ENCODE results near the gene HOXA7. TPM values are rescaled to one million over a fixed set of nuclear protein-coding genes. Genes with fewer than 3 reads are reported as not detected.

Gene HOXA7
- total RNA-seq, 1 experiment from 2014 or later: not detected

DNA sequence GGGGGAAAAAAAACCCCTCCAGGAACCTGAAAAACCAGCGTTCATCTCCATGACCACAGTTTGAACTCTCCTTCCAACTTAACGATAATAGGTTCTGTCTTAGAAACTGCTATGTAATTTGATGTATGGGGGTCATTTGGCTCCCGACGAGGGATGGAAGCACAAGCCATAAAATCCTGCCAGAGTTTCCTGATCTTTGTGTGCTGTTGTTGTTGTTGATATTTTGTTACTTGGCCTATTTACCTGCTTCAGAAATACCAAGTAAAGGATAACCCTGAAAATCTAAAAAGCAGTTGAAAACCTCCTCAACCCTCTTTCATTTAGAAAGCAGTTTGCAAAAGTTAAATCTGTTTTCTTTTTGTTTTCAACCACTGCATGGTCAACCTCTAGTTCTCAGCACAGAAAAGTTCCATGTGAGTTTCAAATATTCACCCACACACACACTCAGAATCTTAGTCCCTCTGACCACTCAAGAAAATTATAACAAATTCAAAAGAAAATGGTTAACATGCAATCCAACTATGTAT is 44.7 kb downstream of the HOXA7 start:
- BruUV-seq (replicated peaks): no TSS peak
- CTCF ChIA-PET: no interaction called here
- peak overlapping the region; percentile 92 for H3K27ac ChIP-seq
- peaks cover 33% of the 10 kb centered on the region for H3K4me1 ChIP-seq (replicated peaks; ENCODE audit: insufficient read depth)
- POLR2A ChIA-PET (ENCODE audit: unreplicated experiment): interaction anchor here (0.6 kb wide), 1 partner anchor 59 kb away, joined by 4 read pairs; no protein-coding TSS in a partner anchor
- H3K4me2 ChIP-seq: peak overlapping the region; percentile 87
- no peaks in the 10 kb centered on the region for H3K27me3 ChIP-seq (ENCODE audit: insufficient read depth, low read depth)
- intact Hi-C loops (cut with micrococcal nuclease; ENCODE audit: unreplicated experiment): loop anchor here (1.0 to 10.0 kb wide), 4 partner anchors 39 to 633 kb away; partner anchors contain the start of gene TAX1BP1
- no peaks in the 10 kb centered on the region for H3K9me3 ChIP-seq (ENCODE audit: insufficient read depth, low read depth)
- peak overlapping the region; percentile 80 for H3K4me3 ChIP-seq
- H3K79me2 ChIP-seq (ENCODE audit: low read depth): peaks cover 94% of the 10 kb centered on the region
- H4K20me1 ChIP-seq (ENCODE audit: insufficient read depth): no peaks in the 10 kb centered on the region
- no peaks in the 10 kb centered on the region for H3K9me2 ChIP-seq (ENCODE audit: insufficient read depth)
- no peak for TF ChIP-seq EZH2 (IDR thresholded peaks at IDR 0.05; ENCODE audit: low read depth)
- TF ChIP-seq, protein P1, sequence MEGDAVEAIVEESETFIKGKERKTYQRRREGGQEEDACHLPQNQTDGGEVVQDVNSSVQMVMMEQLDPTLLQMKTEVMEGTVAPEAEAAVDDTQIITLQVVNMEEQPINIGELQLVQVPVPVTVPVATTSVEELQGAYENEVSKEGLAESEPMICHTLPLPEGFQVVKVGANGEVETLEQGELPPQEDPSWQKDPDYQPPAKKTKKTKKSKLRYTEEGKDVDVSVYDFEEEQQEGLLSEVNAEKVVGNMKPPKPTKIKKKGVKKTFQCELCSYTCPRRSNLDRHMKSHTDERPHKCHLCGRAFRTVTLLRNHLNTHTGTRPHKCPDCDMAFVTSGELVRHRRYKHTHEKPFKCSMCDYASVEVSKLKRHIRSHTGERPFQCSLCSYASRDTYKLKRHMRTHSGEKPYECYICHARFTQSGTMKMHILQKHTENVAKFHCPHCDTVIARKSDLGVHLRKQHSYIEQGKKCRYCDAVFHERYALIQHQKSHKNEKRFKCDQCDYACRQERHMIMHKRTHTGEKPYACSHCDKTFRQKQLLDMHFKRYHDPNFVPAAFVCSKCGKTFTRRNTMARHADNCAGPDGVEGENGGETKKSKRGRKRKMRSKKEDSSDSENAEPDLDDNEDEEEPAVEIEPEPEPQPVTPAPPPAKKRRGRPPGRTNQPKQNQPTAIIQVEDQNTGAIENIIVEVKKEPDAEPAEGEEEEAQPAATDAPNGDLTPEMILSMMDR (conservative IDR thresholded peaks at IDR 0.05): no peak
- H2AFZ ChIP-seq: no peak overlapping the region
- H3F3A ChIP-seq (ENCODE audit: insufficient read depth, low read depth): peaks cover 62% of the 10 kb centered on the region
- peaks cover 49% of the 10 kb centered on the region for H3K36me3 ChIP-seq (ENCODE audit: low read depth)
- peak in 1 of 2 experiments; percentile 83 for DNase-seq

DNA sequence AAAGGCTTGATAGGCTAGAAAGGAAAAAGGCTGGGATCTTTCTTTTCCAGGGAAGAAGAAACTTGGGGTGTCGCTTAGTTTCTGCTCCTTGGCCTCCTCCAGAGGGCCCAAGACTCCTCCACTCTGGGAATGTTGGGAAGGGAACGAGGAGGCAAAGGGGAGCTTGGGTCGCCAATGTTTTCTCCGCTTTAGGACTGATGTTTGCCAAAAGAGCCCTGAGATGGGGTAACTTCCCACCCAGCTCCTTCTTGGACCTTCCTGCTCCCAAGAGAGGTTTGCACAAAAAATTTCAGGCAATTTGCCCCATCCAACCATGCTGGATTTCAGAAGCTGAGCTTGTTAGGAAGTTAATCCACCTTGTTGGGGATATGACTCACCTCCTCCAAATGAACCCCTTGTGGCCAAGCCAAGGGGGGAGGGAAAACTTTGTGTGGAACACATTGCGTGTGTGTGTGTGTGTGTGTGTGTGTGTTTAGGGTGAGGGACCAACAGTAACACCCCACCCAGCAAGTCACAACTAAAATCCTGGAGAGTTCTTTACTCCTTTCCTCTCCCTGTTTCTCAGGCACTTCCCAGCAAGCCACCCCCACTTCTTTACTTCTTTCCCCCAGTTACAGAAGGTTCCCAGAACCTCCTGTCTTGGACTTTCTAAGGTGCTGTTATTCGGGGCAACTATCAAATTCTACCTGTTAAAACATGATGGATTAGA is 45.3 kb downstream of the HOXA7 start:
- CTCF ChIA-PET: interaction anchor here (0.8 kb wide), 1 partner anchor 29 kb away, joined by 3 read pairs; no protein-coding TSS in a partner anchor
- TF ChIP-seq EZH2 (IDR thresholded peaks at IDR 0.05; ENCODE audit: low read depth): no peak
- Histone ChIP-seq H3K9me3 (ENCODE audit: insufficient read depth, low read depth) (no peaks in the 10 kb centered on the region), H3K36me3 (ENCODE audit: low read depth) (peaks cover 45% of the 10 kb centered on the region), H2AFZ (no peak overlapping the region), H3K27me3 (ENCODE audit: insufficient read depth, low read depth) (no peaks in the 10 kb centered on the region), H3K27ac (peak overlapping the region; percentile 92), H3K4me2 (peak overlapping the region; percentile 87), H3K79me2 (ENCODE audit: low read depth) (peaks cover 89% of the 10 kb centered on the region), H3F3A (ENCODE audit: insufficient read depth, low read depth) (peaks cover 64% of the 10 kb centered on the region), H4K20me1 (ENCODE audit: insufficient read depth) (no peaks in the 10 kb centered on the region), H3K4me1 (replicated peaks; ENCODE audit: insufficient read depth) (peaks cover 29% of the 10 kb centered on the region), H3K4me3 (peak overlapping the region; percentile 80), H3K9me2 (ENCODE audit: insufficient read depth) (no peaks in the 10 kb centered on the region)
- no TSS peak for BruUV-seq (replicated peaks)
- POLR2A ChIA-PET (ENCODE audit: unreplicated experiment): no interaction called here
- intact Hi-C loops (cut with micrococcal nuclease; ENCODE audit: unreplicated experiment): loop anchor here (1.0 to 10.0 kb wide), 3 partner anchors 84 to 634 kb away; partner anchors contain the start of gene TAX1BP1
- peak; percentile 52 to 85 for DNase-seq

DNA sequence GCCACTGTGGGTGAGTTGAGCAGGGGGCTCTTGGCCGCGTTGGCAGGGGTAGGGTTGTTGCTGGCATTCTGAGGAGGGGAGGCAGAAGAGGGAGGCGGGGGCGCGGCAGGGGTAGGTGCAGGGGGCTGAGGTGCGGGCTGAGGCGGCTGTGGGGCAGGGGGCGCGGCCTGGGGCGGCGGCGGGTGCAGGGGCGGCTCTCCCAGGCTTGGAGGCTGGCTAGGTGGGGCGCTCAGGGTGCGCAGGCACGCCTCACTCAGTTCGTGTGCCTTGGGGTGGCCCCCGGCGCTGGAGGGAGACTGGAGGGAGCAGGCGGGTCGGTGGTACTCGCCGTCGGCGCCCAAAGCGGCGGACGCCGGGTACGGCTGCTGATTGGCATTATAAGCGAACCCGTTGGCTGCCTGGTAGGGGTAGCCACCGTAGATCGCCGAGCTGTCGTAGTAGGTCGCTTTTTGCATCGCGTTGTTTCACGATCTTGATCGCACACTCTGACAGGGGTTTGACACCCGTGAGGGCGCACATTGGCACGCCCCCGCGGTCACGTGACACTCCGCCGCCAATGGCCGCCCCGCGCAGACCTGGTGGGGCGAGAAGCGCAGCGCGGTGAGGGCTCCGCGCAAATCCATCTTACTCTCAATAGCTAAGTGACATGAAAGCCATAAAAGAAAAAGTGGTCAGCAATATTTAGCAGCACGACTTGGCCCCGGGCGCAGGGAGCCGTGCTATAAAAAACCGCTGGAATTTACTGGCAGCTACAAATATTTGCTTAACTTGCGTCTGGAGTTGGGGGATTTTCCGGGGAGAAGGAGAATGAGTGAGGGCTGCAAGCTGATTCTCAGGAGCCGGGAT is 46.1 kb downstream of the HOXA7 start:
- peak in 1 of 2 experiments; percentile 22 for DNase-seq
- Histone ChIP-seq H3K27me3 (ENCODE audit: insufficient read depth, low read depth) (no peaks in the 10 kb centered on the region), H3K9me2 (ENCODE audit: insufficient read depth) (no peaks in the 10 kb centered on the region), H3F3A (ENCODE audit: insufficient read depth, low read depth) (peaks cover 64% of the 10 kb centered on the region), H3K27ac (peak overlapping the region; percentile 92), H3K4me1 (replicated peaks; ENCODE audit: insufficient read depth) (peaks cover 29% of the 10 kb centered on the region), H3K4me2 (peak overlapping the region; percentile 87), H3K9me3 (ENCODE audit: insufficient read depth, low read depth) (no peaks in the 10 kb centered on the region), H4K20me1 (ENCODE audit: insufficient read depth) (no peaks in the 10 kb centered on the region), H3K36me3 (ENCODE audit: low read depth) (peaks cover 41% of the 10 kb centered on the region), H3K4me3 (peak overlapping the region; percentile 80; the same call in 1 of the 2 replicates), H2AFZ (no peak overlapping the region), H3K79me2 (ENCODE audit: low read depth) (peaks cover 86% of the 10 kb centered on the region)
- intact Hi-C loops (cut with micrococcal nuclease; ENCODE audit: unreplicated experiment): loop anchor here (1.0 to 10.0 kb wide), 3 partner anchors 83 to 634 kb away; partner anchors contain the start of gene TAX1BP1
- TF ChIP-seq, protein P1 (conservative IDR thresholded peaks at IDR 0.05): no peak
- TF ChIP-seq EZH2 (IDR thresholded peaks at IDR 0.05; ENCODE audit: low read depth): no peak
- ChIA-PET POLR2A (ENCODE audit: unreplicated experiment) (no interaction called here), CTCF (interaction anchor here (0.8 kb wide), 1 partner anchor 29 kb away, joined by 3 read pairs; no protein-coding TSS in a partner anchor)
- no TSS peak for BruUV-seq (replicated peaks)
